IPS-18a (cell line): ENCODE results near the gene ARHGAP29.

Source experiments
- H3K27ac ChIP-seq: one replicate; pipeline ENCODE4 v1.5.1; 2013; ENCODE audit warnings: low read length
- H3K27me3 ChIP-seq: one replicate; pipeline ENCODE4 v1.6.1; 2013; ENCODE audit warnings: mild to moderate bottlenecking, low read length; ENCODE audit not compliant: control insufficient read depth, insufficient read depth
- H3K36me3 ChIP-seq: one replicate; pipeline ENCODE4 v1.6.1; 2013; ENCODE audit warnings: low read depth, low read length; ENCODE audit not compliant: control insufficient read depth
- H3K4me1 ChIP-seq: one replicate; pipeline ENCODE4 v1.6.1; 2013; ENCODE audit warnings: low read depth, low read length; ENCODE audit not compliant: control insufficient read depth
- H3K4me3 ChIP-seq: one replicate; pipeline ENCODE4 v1.5.1; 2013; ENCODE audit warnings: low read length
- H3K9ac ChIP-seq: one replicate; pipeline ENCODE4 v1.6.1; 2013; ENCODE audit warnings: mild to moderate bottlenecking, low read length, moderate library complexity
- H3K9me3 ChIP-seq: one replicate; pipeline ENCODE4 v1.6.1; 2013; ENCODE audit warnings: low read depth, low read length; ENCODE audit not compliant: control insufficient read depth

Gene ARHGAP29

GRCh38 chr1:94130851-94131595 lies 106.4 kb downstream of the ARHGAP29 start:
- no peak overlapping the region for H3K27ac ChIP-seq
- H3K9me3 ChIP-seq, result peaks cover 8% of the 10 kb centered on the region
- H3K36me3 ChIP-seq, result no peaks in the 10 kb centered on the region
- no peak overlapping the region for H3K9ac ChIP-seq
- H3K4me3 ChIP-seq, result no peak overlapping the region
- no peaks in the 10 kb centered on the region for H3K27me3 ChIP-seq
- no peaks in the 10 kb centered on the region for H3K4me1 ChIP-seq

- Histone ChIP-seq H3K4me1 (no peaks in the 10 kb centered on the region), H3K9ac (no peak overlapping the region), H3K4me3 (no peak overlapping the region), H3K27ac (no peak overlapping the region), H3K36me3 (no peaks in the 10 kb centered on the region), H3K27me3 (no peaks in the 10 kb centered on the region), H3K9me3 (no peaks in the 10 kb centered on the region)
These were observed 110.7 kb downstream of the ARHGAP29 start for GRCh38 chr1:94126651-94127050.

GRCh38 chr1:94125551-94126514 lies 111.6 kb downstream of the ARHGAP29 start:
- no peak overlapping the region for H3K27ac ChIP-seq

GRCh38 chr1:94124538-94124937 lies 112.8 kb downstream of the ARHGAP29 start:
- H3K9me3 ChIP-seq, result no peaks in the 10 kb centered on the region
- no peak overlapping the region for H3K4me3 ChIP-seq
- H3K27ac ChIP-seq, result no peak overlapping the region
- H3K9ac ChIP-seq, result no peak overlapping the region
- H3K27me3 ChIP-seq, result no peaks in the 10 kb centered on the region
- H3K36me3 ChIP-seq, result no peaks in the 10 kb centered on the region
- H3K4me1 ChIP-seq, result peaks cover 9% of the 10 kb centered on the region

More at GRCh38 chr1:94125551-94126514, 111.6 kb downstream of the ARHGAP29 start:
- Histone ChIP-seq H3K9me3 (no peaks in the 10 kb centered on the region), H3K9ac (no peak overlapping the region), H3K36me3 (no peaks in the 10 kb centered on the region), H3K4me3 (no peak overlapping the region), H3K27me3 (no peaks in the 10 kb centered on the region), H3K4me1 (no peaks in the 10 kb centered on the region)

- Histone ChIP-seq H3K27ac (no peak overlapping the region), H3K27me3 (no peaks in the 10 kb centered on the region), H3K9me3 (no peaks in the 10 kb centered on the region), H3K36me3 (no peaks in the 10 kb centered on the region), H3K9ac (no peak overlapping the region), H3K4me3 (no peak overlapping the region), H3K4me1 (peaks cover 13% of the 10 kb centered on the region)
These were observed 115.0 kb downstream of the ARHGAP29 start for GRCh38 chr1:94122201-94122970.
